Measurements from ENCODE around the gene NSD1. TPM values are rescaled to one million over a fixed set of nuclear protein-coding genes. Genes with fewer than 3 reads are reported as not detected.

Gene NSD1
- total and polyA plus RNA-seq, 2 of the 8 experiments (the other 6 are each of a cell fraction or from before 2014, with no cell fraction given), result 22.8 to 168 TPM

GRCh38 chr5:177086654-177087397 is 46.7 kb upstream of the NSD1 start, which contains the start of gene FGFR4 (continued):
- TF ChIP-seq SUZ12 (IDR thresholded peaks at IDR 0.05; ENCODE audit: low read length) (no peak), RXRA (IDR thresholded peaks at IDR 0.05; ENCODE audit: insufficient read depth, low read depth, low read length) (no peak), CHD2 (IDR thresholded peaks at IDR 0.05; ENCODE audit: low read length) (no peak), BCL11A (IDR thresholded peaks at IDR 0.05; ENCODE audit: low read depth in 2 of 2, low read length in 2 of 2) (no peak), EP300 (IDR thresholded peaks at IDR 0.05; ENCODE audit: borderline replicate concordance in 1 of 2, low read depth in 2 of 2, low read length in 2 of 2) (peak in 1 of 2 experiments; percentile 4; a peak in 1 of 3 replicates), ATF2 (IDR thresholded peaks at IDR 0.05; ENCODE audit: low read length) (no peak), CEBPB (IDR thresholded peaks at IDR 0.05; ENCODE audit: low read depth, low read length) (no peak), SAP30 (IDR thresholded peaks at IDR 0.05; ENCODE audit: insufficient read depth, insufficient replicate concordance, low read length) (no peak), CHD1 (IDR thresholded peaks at IDR 0.05; ENCODE audit: low read depth, low read length) (no peak), HDAC2 (IDR thresholded peaks at IDR 0.05; ENCODE audit: borderline replicate concordance in 1 of 2, low read depth in 2 of 2, low read length in 2 of 2) (peak; percentile 25 to 63; a peak in 1 of 4 replicates), SIN3A (conservative IDR thresholded peaks at IDR 0.05 in 1 of 2, IDR thresholded peaks at IDR 0.05 in 1 of 2; ENCODE audit: low read depth in 1 of 2, low read length in 2 of 2) (peak; percentile 18 to 50; a peak in 1 of 4 replicates), CTBP2 (IDR thresholded peaks at IDR 0.05; ENCODE audit: borderline replicate concordance, insufficient read depth, insufficient read length, low read length) (no peak), SRF (IDR thresholded peaks at IDR 0.05; ENCODE audit: low read depth, low read length) (no peak), KDM5A (IDR thresholded peaks at IDR 0.05; ENCODE audit: low read length) (no peak), KDM4A (IDR thresholded peaks at IDR 0.05; ENCODE audit: low read depth, low read length, severe bottlenecking) (peak; percentile 78), NANOG (IDR thresholded peaks at IDR 0.05; ENCODE audit: insufficient read depth, low read depth, low read length, poor library complexity, severe bottlenecking) (no peak), ZNF274 (IDR thresholded peaks at IDR 0.05; ENCODE audit: borderline replicate concordance, extremely low read depth, low read length) (no peak), POLR2AphosphoS5 (IDR thresholded peaks at IDR 0.05; ENCODE audit: low read depth, low read length) (no peak), TAF7 (optimal IDR thresholded peaks at IDR 0.05; ENCODE audit: borderline replicate concordance, low read depth, low read length) (peak; percentile 28)
